ENCODE results near the gene DBH. TPM values are rescaled to one million over a fixed set of nuclear protein-coding genes. Genes with fewer than 3 reads are reported as not detected.
"Not testable (repeated sequence)": the region's sequence is repeated elsewhere in the genome, so short reads cannot be mapped to it uniquely, and the experiment has no call there.

DBH gene
- total RNA-seq, 1 donor from 2014 or later = not detected

- no peak for ATAC-seq (ENCODE audit: poor library complexity)
Observed at GRCh38 chr9:133615606-133616188, 20.5 kb upstream of the DBH start.

DNA sequence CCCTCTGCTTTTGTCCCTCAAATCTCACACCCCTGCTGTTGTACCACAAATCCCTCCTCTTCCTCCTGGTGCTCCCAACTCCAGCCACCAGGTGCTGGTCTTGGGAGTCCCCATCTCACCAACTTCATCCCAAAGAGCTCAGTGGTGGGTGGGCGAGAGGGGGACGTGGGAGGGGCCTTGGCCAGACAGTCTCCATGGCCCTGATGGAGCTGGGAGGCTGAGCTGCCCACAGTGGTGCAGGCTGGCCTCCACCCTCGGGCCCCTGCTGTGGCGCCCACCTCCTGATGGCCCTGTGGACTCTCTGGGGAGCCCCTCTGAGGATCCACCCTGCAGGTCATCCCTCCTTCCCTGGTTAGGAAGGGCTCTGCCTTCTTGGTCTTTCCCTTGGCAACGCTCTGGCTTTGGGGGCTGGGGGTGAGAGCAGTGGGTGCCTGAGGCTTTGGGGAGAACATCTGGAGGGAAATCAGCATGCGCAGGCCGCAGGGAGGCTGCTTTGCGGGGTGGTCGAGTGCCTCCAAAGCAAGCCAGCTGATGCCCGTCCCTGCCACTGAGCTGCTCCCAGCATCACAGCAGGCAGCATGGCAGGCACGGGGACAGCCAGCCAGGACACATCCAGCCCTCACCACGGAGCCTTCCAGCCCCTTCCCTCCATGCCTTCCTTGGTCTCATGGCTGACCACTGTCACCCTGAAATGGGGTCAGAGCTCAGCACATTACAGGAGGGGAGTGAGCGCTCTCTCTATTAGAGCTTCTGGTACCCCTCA, 19.3 kb upstream of the DBH start:
- no peak for DNase-seq
- no peak for ATAC-seq (ENCODE audit: poor library complexity)
- intact Hi-C loops (cut with DNase I) = no loop called here

More at GRCh38 chr9:133615606-133616188, 20.5 kb upstream of the DBH start:
- DNase-seq = no peak
- intact Hi-C loops (cut with DNase I) = no loop called here

GRCh38 chr9:133618726-133619125, 17.4 kb upstream of the DBH start:
- no peak for DNase-seq
- no peak for ATAC-seq (ENCODE audit: poor library complexity)
- intact Hi-C loops (cut with DNase I) = no loop called here

GRCh38 chr9:133619791-133620190, 16.4 kb upstream of the DBH start:
- no peak for ATAC-seq (ENCODE audit: poor library complexity)
- intact Hi-C loops (cut with DNase I) = no loop called here
- no peak for DNase-seq

DNA sequence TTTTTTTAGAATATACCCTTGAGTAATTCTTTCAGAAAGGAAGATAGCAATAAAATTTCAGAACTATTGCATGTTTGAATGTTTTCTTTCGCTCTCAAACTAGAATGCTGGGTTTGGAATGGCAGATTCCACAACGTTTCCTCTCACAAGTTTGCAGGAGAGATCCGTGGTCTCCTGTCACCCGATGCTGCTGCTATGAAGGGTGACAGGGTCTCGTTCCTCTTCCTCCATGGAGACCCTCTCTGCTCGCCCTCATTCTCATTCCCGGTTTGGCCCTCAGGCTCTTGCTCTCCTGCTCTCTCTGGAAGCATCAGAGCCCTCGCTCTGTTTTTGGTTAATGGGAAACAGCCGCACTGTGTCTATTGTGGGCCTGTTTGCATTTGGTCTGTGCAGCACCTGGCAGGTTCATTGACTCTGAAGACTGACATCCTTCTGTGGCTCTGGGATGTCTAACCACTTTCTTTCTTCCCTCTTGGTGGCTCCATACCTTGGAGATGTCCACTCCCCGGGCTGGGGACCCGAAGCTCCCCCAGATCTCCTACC, 14.4 kb upstream of the DBH start:
- DNase-seq (no peak), ATAC-seq (ENCODE audit: poor library complexity) (no peak)
- intact Hi-C loops (cut with DNase I) = no loop called here

DNA sequence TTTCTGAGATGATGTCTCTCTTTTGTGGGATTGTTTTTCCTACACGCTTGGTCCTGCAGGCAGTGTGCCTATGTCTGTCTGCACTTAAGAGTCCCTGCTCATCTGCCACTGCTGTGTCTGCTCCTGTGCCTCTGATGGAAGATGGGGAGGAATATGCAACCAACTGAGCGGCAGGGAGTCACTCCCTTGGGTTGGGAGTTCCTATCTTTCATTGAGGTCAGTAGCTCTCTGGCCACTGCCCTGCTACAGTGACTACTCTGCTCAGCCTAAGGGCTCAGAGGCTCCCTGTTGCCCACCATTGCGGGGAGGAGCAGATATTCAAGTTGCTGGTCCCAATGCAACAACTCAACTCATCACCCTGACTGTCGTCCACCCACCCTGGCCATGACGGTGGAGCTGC, 13.6 kb upstream of the DBH start:
- intact Hi-C loops (cut with DNase I) = no loop called here
- DNase-seq (no peak), ATAC-seq (ENCODE audit: poor library complexity) (no peak)

GRCh38 chr9:133626008-133626407, 10.2 kb upstream of the DBH start:
- intact Hi-C loops (cut with DNase I) = not testable (repeated sequence)

DNA sequence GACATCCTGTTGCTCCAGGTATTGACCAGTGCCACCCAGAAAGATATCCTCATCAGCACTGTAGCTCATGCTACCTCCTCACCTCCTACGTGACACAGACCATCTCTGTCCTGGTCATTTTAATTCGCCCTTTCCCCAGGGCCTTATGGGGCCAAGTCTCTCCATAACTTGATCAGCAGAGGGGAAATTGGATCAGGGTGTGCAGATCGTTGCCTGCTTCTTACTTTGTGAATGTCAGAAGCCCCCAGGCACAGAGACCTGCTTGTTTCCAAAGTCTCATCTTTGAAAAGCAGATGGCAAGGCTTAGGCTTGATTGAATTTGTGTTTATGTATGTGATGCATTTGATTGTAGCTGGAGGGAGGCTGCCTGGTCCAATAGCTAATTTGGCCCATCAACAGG, 8.8 kb upstream of the DBH start:
- no peak for ATAC-seq (ENCODE audit: poor library complexity)
- DNase-seq = no peak
- intact Hi-C loops (cut with DNase I) = no loop called here

More at GRCh38 chr9:133626008-133626407, 10.2 kb upstream of the DBH start:
- not testable (repeated sequence) for DNase-seq; ATAC-seq (ENCODE audit: poor library complexity)

GRCh38 chr9:133628766-133629165, 7.4 kb upstream of the DBH start:
- DNase-seq (no peak), ATAC-seq (ENCODE audit: poor library complexity) (no peak)
- intact Hi-C loops (cut with DNase I) = no loop called here

DNA sequence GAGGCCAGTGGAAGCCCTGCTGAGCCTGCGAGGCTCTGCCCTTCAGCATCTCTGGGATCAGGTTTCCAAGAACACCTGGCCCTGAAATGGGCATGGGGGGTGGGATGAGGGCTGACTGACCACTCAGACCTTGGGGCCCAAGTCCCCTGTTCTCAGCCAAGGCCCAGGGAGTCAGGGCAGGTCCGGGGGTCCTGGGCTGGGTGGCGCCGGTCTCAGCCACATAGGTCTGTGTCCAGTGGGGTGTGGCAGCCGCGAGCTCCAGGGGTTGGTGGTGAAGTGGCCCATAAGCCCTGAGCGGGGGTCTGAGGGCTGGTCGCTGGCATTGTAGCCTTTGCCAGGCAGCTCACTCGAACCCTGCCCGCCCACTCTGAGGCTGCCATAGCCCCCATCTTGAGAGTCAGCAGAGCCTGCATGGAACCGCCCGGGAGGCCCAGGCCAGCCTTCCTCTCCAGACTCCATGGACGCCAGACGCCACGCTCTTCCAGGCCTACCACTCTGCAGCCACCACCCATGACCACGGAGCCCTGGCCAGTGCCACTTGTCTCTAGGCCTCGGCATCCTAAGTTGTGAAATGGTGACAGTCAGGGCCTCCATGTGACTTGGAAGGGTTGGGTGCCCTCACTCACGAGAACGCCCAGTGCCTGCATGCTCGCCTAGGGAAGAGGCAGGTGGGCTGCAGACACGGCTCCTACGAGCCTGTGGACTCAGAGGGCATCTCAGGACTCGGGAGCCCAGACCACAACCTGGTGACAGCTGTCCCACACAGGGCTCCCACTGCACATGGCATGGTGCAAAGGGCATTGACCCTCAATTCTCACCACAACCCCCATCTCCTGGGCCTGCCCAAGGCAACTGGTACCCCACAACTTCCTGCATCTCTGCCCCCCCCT, 6.7 kb upstream of the DBH start:
- intact Hi-C loops (cut with DNase I) = no loop called here
- no peak for ATAC-seq (ENCODE audit: poor library complexity)
- peak; percentile 34 for DNase-seq

DNA sequence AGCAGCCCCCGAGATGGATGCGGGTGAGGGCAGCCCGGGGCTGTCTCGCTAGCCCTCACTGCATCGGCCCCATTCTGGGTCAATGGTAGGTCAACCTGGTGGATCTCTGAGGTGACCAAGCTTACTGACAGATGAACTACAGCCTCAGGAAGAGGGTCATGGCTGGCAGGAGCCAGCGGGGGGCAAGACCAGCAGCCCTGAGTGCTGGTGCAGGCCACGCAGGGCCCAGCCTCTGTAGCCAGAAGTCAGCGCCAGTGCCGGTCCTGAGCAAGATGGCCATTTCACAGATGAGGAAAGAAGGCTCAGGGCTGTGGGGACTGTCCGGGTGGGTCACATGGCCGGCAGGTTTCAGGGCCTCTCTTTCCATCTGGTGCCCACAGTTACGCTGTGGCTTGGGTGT, 5.1 kb upstream of the DBH start:
- intact Hi-C loops (cut with DNase I) = no loop called here
- ATAC-seq (ENCODE audit: poor library complexity) (no peak), DNase-seq (peak; percentile 20)

DNA sequence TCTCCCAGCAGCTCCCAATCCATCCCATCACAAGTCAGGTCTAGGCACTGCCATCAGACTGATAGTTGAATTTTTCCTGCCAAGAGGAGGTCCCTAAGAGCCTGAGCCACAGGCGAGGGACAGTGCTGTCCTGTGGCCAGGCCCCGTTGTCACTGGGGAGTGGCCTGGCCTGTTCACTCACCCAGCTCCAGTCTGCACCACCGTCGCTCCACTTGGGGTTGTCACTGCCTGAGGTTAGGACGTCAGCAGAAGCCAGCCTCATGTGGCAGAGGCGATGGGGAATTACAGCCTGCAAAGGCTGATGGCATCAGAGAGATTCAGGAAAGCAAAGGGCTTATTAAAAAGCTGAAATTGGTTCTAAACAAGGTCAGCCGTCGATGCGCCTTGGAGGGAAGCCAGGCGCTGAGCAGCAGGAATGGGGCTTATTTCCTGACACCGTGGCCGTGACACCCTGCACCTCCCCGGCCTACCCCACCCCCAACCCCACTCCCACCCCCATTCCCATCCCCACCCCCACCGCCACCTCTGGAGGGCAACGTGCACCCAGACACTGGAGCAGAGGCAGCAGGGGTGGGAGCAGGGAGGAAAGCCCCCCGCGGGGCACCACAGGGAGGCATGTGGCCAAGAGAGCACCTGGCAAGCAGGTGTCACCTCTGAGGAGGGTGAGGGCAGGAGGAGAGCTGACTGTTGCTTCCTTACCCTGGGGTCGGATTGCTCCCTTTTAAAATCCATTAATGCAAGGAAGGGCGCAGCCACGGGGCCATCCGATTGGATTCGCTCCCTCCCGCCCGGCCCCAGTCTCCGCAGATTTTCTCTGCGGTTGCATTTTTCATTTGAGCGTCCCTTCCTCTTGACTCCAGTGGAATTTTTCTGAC, 3.1 kb upstream of the DBH start:
- DNase-seq (peak; percentile 25), ATAC-seq (ENCODE audit: poor library complexity) (no peak)
- intact Hi-C loops (cut with DNase I) = no loop called here

- ATAC-seq (ENCODE audit: poor library complexity) = no peak
- DNase-seq = peak; percentile 17
- intact Hi-C loops (cut with DNase I) = no loop called here
Observed at GRCh38 chr9:133633681-133634080, 2.5 kb upstream of the DBH start.

DNA sequence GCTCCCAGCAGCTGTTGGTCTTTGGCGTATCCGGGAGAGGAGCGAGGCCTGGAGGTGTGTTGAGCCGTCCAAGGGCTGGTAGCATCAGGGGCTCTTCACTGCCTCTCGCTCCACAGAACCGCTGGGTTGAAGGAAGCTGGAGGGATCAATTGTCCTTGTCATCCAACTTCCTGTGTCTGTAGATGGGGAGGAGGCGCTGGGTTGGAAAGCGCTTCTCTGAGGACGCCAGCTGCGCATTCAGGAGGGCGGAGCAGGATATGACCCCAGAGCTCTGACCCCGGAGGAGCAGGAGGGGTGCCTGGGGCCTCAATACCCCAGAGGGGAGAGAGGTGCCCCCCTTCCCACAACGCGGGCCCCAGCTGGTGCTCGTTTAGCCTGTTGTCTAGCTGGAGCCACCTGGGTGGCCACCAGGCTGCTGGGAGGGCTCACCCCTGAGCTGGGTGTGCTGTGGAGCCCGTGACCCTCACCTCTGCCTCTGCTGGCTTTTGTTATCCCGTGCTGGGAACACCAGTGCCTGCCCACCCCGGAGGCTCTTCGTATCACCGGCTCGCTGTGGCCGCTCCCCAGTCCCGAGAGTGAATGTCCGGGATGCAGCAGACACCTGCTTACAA, 2.0 kb upstream of the DBH start:
- DNase-seq = peak; percentile 23
- ATAC-seq (ENCODE audit: poor library complexity) = no peak
- intact Hi-C loops (cut with DNase I) = no loop called here

DNA sequence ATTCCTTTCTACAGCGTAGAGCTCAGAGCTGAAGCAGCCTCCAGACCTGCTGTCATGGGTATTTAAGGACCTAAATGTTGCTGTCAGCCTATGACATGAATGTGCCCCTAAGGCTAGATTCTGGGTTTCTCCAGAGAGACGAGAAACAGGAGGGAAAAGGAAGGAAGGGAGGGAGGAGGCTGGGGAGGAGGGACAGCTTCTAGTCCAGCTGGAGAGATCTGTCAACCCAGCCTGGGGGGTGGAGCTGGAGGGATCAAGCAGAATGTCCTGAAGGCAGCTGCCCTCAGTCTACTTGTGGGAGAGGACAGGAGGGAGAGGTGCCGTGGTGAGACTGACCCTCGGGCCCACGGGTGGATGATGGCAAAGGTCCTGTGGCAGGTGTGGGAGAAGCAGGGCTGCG, 1.1 kb upstream of the DBH start:
- ATAC-seq (ENCODE audit: poor library complexity) (no peak), DNase-seq (peak; percentile 11)
- intact Hi-C loops (cut with DNase I) = no loop called here

- DNase-seq (peak; percentile 20), ATAC-seq (ENCODE audit: poor library complexity) (no peak)
- intact Hi-C loops (cut with DNase I) = no loop called here
Observed at GRCh38 chr9:133636902-133637301, 739 bp downstream of the DBH start.

- DNase-seq (peak; percentile 32), ATAC-seq (ENCODE audit: poor library complexity) (no peak)
- intact Hi-C loops (cut with DNase I) = no loop called here
Observed at GRCh38 chr9:133637451-133638055, 1.4 kb downstream of the DBH start.

DNA sequence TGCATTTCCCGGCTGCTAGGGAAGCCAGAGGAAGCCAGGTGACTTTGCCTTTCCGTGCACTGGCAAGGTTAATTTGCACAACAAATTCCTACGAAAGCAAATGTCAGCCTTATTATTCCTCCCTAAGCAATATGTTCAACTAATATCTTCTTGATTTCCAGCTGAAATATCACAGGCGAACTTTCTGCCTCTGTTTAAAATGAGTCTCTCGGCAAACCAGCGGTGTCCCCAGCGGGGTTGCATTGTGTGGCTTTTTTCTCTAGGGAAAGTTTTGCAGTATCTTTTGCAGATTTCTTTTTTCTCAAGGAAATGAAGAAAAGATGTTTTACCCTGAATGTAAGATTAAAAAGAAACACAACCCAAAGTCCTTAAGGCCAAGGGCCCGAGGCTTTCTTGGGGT, 1.9 kb downstream of the DBH start:
- intact Hi-C loops (cut with DNase I) = no loop called here
- ATAC-seq (ENCODE audit: poor library complexity) = no peak
- DNase-seq = peak; percentile 11
